GM19463 (cell line): ENCODE data around the gene ERG.

Experiments used
- ATAC-seq: cut with Tn5 transposase; IDR thresholded peaks from one replicate; pipeline ENCODE4 v1.9.1; 2021; ENCODE audit warnings: mild to moderate bottlenecking, moderate library complexity; ENCODE audit not compliant: unreplicated experiment

The ERG gene

DNA sequence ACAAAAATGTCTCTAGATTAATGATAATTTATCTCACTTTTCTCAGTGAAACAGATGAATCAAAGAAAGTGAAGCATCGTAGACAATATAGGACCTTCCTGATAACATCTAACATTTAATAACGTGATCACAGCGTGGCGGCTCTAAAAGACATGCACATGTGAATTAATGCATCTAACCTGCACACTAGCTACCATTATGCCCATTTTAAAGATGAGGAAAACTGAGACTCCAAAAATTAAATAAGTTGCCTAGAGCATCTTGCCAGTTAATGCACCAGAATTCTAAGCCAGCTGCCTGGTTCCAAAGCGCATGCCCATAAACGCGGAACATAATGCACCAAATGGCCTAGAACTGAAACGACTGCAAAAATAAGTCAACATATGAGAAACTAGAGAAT, 23.5 kb downstream of the ERG start:
- no peak for ATAC-seq

- ATAC-seq: no peak
Observed at GRCh38 chr21:38474124-38474523, 24.2 kb downstream of the ERG start.

DNA sequence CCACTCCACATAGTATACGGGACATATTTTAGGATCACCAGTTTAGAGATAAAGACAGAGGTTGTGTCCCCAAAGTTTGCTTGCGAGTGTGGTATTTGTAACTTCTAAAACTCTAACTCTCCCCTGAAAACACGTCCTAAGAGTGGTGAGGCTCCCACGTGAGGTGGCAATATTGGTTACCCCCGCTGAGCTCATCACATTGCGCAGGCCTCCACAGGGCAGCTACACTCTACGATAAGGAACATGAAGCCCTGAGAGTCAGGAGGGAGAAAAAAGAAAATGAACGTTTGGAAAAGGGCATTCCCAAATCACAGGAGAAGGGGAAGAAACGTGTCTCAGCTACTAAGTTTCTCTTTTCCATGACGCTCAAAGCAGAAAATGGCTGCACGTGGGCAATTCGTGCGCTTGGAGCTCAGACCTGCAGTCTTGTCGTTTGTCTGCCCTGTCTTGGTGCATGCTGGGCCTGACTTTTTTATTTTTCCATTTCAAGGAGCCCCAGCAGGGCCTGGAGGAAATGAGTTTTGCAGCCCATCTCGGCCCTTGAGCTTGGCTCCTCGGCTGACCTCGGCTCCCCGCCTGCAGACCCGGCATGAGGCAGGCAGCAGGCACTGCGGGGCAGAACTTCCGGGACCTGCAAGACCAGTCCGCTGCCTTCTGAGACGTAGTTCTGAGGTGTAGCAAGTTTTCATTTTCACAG, 25.7 kb downstream of the ERG start:
- ATAC-seq: no peak

GRCh38 chr21:38471766-38472165, 26.5 kb downstream of the ERG start:
- ATAC-seq: no peak

DNA sequence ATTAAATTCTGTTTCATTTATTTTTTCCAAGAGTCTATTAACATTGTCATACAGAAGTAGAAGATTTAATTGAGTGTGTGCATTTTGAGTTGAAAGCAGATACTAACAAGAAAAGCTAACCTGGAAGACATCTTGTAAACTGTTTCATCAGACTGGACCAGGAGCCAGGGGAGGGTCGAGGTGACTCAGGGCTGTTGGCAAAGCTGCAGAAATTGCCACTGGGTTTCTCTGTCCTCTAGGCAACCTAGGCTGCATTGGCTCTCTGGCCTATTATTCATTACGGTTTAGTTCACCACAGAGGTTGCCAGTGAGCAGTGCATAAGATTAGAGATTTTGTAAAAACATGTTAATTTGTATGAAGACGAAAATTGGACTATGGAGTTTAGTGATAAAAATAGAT, 27.5 kb downstream of the ERG start:
- ATAC-seq: no peak

GRCh38 chr21:38469642-38470041, 28.6 kb downstream of the ERG start:
- no peak for ATAC-seq

- no peak for ATAC-seq
Observed at GRCh38 chr21:38468989-38469388, 29.3 kb downstream of the ERG start.

- no peak for ATAC-seq
Observed at GRCh38 chr21:38467911-38468310, 30.4 kb downstream of the ERG start.

GRCh38 chr21:38467374-38467773, 30.9 kb downstream of the ERG start:
- no peak for ATAC-seq

DNA sequence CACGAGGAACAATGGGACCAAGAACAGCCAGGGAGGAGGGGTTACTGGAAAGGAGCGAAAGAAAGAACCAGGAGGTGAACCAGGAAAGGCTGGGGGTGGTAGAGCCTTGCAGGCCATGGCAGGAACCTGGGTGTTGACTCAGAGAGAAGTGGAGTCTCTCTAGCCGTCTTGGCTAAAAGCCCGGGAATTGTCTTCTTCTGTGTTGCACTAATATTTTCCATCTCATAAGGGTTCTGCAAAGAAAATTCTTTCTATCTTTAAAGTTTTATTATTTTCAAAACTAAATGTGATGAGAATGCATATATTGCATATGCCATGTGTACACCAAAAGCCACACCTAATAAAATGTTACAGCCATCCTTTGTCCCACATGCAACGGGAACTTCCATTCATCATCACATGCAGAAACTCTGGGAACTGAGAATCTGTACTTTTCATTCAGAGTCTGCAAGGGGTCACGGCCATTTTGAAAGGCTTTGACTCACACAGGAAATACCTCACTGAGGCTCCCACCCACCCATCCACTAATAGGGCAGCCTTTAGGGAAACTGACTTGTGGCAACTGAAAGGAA, 38.0 kb downstream of the ERG start:
- no peak for ATAC-seq

DNA sequence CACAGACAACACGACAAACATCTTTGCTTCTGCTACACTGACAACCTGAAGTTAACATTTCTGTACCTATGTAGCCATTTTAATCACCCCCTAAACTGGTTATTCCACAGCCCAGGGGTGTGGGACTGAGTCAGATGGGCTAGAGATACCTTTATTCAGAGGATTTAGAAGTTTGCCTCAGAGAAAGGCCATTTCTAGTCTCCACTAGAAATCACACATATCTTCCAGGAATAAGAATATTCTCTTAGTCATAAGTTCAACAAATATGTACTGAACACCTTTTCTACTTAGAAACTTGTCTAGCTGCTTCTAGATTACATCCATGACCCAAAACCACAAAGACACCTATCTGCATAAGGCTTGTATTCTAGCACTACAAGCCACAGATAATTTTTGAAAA, 38.8 kb downstream of the ERG start:
- ATAC-seq: no peak

DNA sequence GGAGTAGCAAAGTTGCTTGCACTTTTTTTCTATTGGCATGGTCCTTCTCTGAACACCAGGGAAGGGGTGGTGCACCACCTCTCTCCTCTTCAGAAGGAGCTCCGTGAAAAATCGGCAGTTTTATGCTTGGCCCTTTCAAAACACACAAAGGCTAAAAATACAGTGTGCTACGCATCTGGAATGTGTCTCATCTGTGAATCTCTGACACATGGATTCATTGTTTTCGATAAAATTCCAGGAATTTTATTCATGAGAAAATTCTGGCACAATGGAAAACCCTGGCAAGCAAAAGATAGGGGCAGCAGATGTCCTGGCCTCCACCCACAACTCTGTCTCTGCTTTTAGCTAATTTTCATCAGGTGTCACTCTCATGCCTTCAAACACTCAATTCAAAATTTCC, 42.9 kb downstream of the ERG start:
- no peak for ATAC-seq

DNA sequence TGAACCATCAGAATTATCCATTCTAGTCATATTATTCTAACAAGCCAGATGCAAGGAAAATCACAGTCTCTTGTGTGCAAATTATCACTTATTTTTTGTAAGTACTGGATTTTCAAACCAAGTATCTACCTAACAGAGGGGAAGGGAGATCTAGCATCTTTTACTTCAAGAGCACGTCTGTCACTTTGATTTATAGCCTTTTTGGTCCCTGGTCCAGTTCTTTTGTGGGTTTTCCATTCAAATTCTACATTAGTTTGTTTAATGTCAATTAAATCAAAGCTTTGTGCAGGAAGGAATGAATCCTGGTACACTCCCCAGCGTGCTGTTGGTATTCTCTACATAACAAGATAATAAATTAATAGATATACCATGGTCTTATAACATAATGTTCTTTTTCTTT, 43.6 kb downstream of the ERG start:
- no peak for ATAC-seq

DNA sequence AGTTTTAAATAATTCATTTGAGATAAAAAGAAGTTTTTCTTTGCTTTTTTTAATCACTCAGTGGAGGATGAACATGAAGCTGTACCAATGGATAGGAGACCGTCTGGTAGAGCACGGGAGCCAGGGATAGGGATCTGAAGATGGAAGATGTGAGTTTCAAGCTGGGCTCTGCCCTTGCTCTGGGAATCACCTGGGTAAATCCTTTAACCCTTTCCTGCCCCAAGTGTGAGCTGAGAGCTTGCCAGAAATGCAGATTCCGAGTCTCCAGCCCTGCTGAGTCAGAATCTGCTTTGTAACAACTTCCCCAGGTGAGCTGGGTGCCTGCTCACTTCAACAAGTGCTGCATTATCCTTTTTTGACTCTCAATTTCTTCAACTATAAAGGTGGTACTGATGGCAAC, 44.1 kb downstream of the ERG start:
- no peak for ATAC-seq

- ATAC-seq: no peak
Observed at GRCh38 chr21:38448671-38449385, 49.4 kb downstream of the ERG start.

DNA sequence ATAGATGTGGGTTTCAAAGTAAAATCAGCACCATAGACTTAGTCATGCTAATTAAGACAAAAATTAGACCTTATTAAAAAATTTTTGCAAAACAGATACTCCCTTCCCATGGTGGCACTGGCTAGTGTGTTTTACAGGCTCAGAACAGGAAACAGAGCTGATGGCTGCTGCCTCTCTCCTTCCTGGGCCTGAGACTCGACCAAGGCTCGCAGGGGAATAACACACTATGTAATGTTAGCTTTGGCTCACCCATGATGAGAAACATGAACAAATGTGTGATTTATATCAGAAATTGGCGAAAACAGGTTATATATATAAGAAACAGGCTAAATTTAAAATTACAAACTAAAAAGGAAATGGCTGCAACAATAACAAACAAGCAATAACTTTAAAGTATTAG, 50.7 kb downstream of the ERG start:
- ATAC-seq: no peak

- no peak for ATAC-seq
Observed at GRCh38 chr21:38444691-38445090, 53.6 kb downstream of the ERG start.

- ATAC-seq: no peak
Observed at GRCh38 chr21:38443110-38443509, 55.2 kb downstream of the ERG start.

GRCh38 chr21:38441153-38441552, 57.1 kb downstream of the ERG start:
- no peak for ATAC-seq

DNA sequence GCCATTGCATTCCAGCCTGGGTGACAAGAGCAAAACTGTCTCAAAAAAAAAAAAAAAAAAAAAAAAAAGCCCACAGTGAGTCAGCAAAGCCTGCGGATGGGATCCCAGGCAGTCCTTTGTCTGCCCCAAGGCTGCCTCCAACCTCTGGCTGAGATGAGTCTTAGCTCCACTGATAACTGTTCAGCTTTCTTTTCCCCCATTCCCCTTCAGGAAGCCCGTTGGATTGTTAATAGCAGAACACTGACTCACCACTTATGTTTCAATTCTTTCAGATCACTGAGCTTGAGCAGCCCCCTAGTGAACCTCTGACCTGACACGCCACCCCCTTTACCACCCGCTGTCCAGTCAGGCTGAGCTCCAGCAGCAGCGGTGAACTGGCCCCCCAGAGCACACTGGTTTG, 57.5 kb downstream of the ERG start:
- ATAC-seq: no peak

DNA sequence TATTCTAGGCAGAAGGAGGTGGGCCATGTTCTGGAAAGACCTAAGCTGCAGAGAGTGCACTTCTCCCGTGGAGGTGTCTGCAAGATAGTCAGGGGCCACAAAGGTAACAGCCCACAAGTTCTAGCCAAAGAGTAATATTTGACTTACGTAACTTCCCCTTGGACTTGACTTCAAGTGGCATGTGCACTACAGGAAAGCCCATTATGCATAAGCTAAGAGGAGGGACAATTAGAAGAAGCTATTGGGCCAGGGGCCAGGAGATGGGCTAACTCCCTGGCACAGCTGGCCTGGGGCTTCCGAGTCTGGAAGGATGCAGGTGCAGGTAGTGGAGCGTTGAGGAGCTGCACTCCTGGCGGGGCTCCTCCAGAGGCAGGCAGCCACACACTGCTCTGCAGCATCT, 58.3 kb downstream of the ERG start:
- no peak for ATAC-seq

- ATAC-seq: no peak
Observed at GRCh38 chr21:38439426-38439825, 58.9 kb downstream of the ERG start.
